ENCODE results near the gene SRPK2. TPM values are rescaled to one million over a fixed set of nuclear protein-coding genes. Genes with fewer than 3 reads are reported as not detected.

Gene SRPK2
- total RNA-seq, 4 donors from 2014 or later, result 41.0 to 87.1 (median 67.1) TPM

GRCh38 chr7:105212212-105212611, 176.5 kb downstream of the SRPK2 start:
- intact Hi-C loops (cut with DNase I; ENCODE audit: low total_unique reads), result no loop called here
- WGBS, 2 donors, result 86 to 87% methylated on average over 1 of the region's 1 CpG
- TF ChIP-seq CTCF (IDR thresholded peaks at IDR 0.05), result no peak
- no peak for TF ChIP-seq POLR2A (IDR thresholded peaks at IDR 0.05)
- DNase-seq (ENCODE audit: low spot score in 2 of 2), result no peak
- H3K4me3 ChIP-seq (ENCODE audit: low read depth, poor library complexity, severe bottlenecking), result no peak overlapping the region

GRCh38 chr7:105210721-105211205, 178.0 kb downstream of the SRPK2 start:
- no peak overlapping the region for H3K4me3 ChIP-seq (ENCODE audit: low read depth, poor library complexity, severe bottlenecking)
- intact Hi-C loops (cut with DNase I; ENCODE audit: low total_unique reads), result no loop called here
- DNase-seq (ENCODE audit: low spot score in 2 of 2), result no peak
- TF ChIP-seq POLR2A (IDR thresholded peaks at IDR 0.05), result no peak
- no peak for TF ChIP-seq CTCF (IDR thresholded peaks at IDR 0.05)
- 62 to 69% methylated on average over 5 of the region's 5 CpGs for WGBS, 2 donors

- 47 to 67% methylated on average over 3 of the region's 3 CpGs for WGBS, 2 donors
- no peak overlapping the region for H3K4me3 ChIP-seq (ENCODE audit: low read depth, poor library complexity, severe bottlenecking)
- TF ChIP-seq CTCF (IDR thresholded peaks at IDR 0.05) (no peak), POLR2A (IDR thresholded peaks at IDR 0.05) (no peak)
Observed at GRCh38 chr7:105209870-105210269, 178.9 kb downstream of the SRPK2 start.

GRCh38 chr7:105209433-105209832, 179.3 kb downstream of the SRPK2 start:
- intact Hi-C loops (cut with DNase I; ENCODE audit: low total_unique reads), result no loop called here
- no peak overlapping the region for H3K4me3 ChIP-seq (ENCODE audit: low read depth, poor library complexity, severe bottlenecking)
- TF ChIP-seq POLR2A (IDR thresholded peaks at IDR 0.05), result no peak
- 90 to 100% methylated on average over 1 of the region's 1 CpG for WGBS, 2 donors
- no peak for DNase-seq (ENCODE audit: low spot score in 2 of 2)

More at GRCh38 chr7:105209870-105210269, 178.9 kb downstream of the SRPK2 start:
- intact Hi-C loops (cut with DNase I; ENCODE audit: low total_unique reads), result no loop called here
- DNase-seq (ENCODE audit: low spot score in 2 of 2), result no peak

- WGBS, 2 donors, result 97 to 99% methylated on average over 2 of the region's 2 CpGs
- intact Hi-C loops (cut with DNase I; ENCODE audit: low total_unique reads), result no loop called here
- DNase-seq (ENCODE audit: low spot score in 2 of 2), result no peak
- no peak overlapping the region for H3K4me3 ChIP-seq (ENCODE audit: low read depth, poor library complexity, severe bottlenecking)
- TF ChIP-seq CTCF (IDR thresholded peaks at IDR 0.05), result no peak
Observed at GRCh38 chr7:105206985-105207384, 181.7 kb downstream of the SRPK2 start.

GRCh38 chr7:105205592-105206237, 183.0 kb downstream of the SRPK2 start:
- 80 to 84% methylated on average over 7 of the region's 7 CpGs for WGBS, 2 donors

More at GRCh38 chr7:105205592-105206237, 183.0 kb downstream of the SRPK2 start:
- intact Hi-C loops (cut with DNase I; ENCODE audit: low total_unique reads), result no loop called here
- TF ChIP-seq POLR2A (IDR thresholded peaks at IDR 0.05), result no peak
- TF ChIP-seq CTCF (IDR thresholded peaks at IDR 0.05), result no peak
- no peak for DNase-seq (ENCODE audit: low spot score in 2 of 2)
- no peak overlapping the region for H3K4me3 ChIP-seq (ENCODE audit: low read depth, poor library complexity, severe bottlenecking)
